Endothelial cell (in vitro differentiated cells): Measurements from ENCODE around the gene CFAP74. TPM values are rescaled to one million over a fixed set of nuclear protein-coding genes. Genes with fewer than 3 reads are reported as not detected.

Source experiments
- DNase-seq: peaks from one replicate; pipeline ENCODE4 v3.0.0; 2021; ENCODE audit warnings: low spot score
- H3K27ac Mint-ChIP-seq: one replicate; pipeline ENCODE4 v1.8.0; 2021; ENCODE audit warnings: mixed read lengths, inconsistent platforms; ENCODE audit not compliant: unreplicated experiment
- H3K27me3 Mint-ChIP-seq: one replicate; pipeline ENCODE4 v1.8.0; 2021; ENCODE audit warnings: mild to moderate bottlenecking, moderate library complexity, mixed read lengths, inconsistent platforms; ENCODE audit not compliant: unreplicated experiment
- H3K36me3 Mint-ChIP-seq: one replicate; pipeline ENCODE4 v1.8.0; 2021; ENCODE audit warnings: mild to moderate bottlenecking, low read depth, mixed read lengths, inconsistent platforms; ENCODE audit not compliant: unreplicated experiment
- H3K4me1 Mint-ChIP-seq: one replicate; pipeline ENCODE4 v1.8.0; 2021; ENCODE audit warnings: mild to moderate bottlenecking, mixed read lengths, inconsistent platforms; ENCODE audit not compliant: unreplicated experiment
- H3K4me3 Mint-ChIP-seq: one replicate; pipeline ENCODE4 v1.8.0; 2021; ENCODE audit warnings: mild to moderate bottlenecking, mixed read lengths, inconsistent platforms; ENCODE audit not compliant: unreplicated experiment
- H3K9me3 Mint-ChIP-seq: one replicate; pipeline ENCODE4 v1.8.0; 2021; ENCODE audit warnings: mixed read lengths, inconsistent platforms; ENCODE audit not compliant: unreplicated experiment
- total RNA-seq: library from RNA; stranded (reverse); fragmentation: NEBNext Ultra II Directional; extraction: Animal tissue kit (Norgen Biotek cat#: 25700); gene quantifications from one replicate; pipeline ENCODE4 v1.2.1, GENCODE V29; 2021; ENCODE audit not compliant: unreplicated experiment
- TF ChIP-seq, protein P1 (sequence below): fragments of 200-600 bp; sonication (generic); IDR thresholded peaks from one replicate; pipeline ENCODE4 v1.5.0; 2021; ENCODE audit warnings: antibody characterized with exemption; ENCODE audit not compliant: unreplicated experiment

CFAP74 gene
- total RNA-seq, 1 donor from 2014 or later = not detected

DNA sequence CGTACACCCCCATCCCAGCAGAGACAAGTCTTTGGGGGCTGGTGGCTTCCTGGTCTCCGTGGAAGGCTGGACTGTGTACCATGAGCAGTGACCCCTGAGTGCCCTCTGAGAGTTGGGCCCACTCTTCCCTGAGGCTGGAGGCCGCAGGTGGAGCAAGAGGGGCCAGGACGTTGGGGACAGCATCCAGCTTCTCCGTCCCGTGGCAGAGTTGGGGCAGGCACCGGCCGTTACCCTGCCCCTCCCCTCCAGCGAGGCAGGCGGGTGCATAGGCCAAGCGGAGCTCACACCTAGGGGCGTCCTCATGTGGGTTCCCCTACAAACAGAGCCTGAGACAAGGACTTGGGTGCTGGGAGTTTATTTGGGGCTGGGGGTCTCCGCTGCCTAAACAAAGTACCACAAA is 29.6 kb upstream of the CFAP74 start:
- TF ChIP-seq, protein P1, sequence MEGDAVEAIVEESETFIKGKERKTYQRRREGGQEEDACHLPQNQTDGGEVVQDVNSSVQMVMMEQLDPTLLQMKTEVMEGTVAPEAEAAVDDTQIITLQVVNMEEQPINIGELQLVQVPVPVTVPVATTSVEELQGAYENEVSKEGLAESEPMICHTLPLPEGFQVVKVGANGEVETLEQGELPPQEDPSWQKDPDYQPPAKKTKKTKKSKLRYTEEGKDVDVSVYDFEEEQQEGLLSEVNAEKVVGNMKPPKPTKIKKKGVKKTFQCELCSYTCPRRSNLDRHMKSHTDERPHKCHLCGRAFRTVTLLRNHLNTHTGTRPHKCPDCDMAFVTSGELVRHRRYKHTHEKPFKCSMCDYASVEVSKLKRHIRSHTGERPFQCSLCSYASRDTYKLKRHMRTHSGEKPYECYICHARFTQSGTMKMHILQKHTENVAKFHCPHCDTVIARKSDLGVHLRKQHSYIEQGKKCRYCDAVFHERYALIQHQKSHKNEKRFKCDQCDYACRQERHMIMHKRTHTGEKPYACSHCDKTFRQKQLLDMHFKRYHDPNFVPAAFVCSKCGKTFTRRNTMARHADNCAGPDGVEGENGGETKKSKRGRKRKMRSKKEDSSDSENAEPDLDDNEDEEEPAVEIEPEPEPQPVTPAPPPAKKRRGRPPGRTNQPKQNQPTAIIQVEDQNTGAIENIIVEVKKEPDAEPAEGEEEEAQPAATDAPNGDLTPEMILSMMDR = no peak
- no peak overlapping the region for H3K4me3 Mint-ChIP-seq
- no peaks in the 10 kb centered on the region for H3K9me3 Mint-ChIP-seq
- no peaks in the 10 kb centered on the region for H3K36me3 Mint-ChIP-seq
- no peak for DNase-seq
- no peaks in the 10 kb centered on the region for H3K4me1 Mint-ChIP-seq
- H3K27me3 Mint-ChIP-seq = peaks cover 6% of the 10 kb centered on the region
- no peak overlapping the region for H3K27ac Mint-ChIP-seq

DNA sequence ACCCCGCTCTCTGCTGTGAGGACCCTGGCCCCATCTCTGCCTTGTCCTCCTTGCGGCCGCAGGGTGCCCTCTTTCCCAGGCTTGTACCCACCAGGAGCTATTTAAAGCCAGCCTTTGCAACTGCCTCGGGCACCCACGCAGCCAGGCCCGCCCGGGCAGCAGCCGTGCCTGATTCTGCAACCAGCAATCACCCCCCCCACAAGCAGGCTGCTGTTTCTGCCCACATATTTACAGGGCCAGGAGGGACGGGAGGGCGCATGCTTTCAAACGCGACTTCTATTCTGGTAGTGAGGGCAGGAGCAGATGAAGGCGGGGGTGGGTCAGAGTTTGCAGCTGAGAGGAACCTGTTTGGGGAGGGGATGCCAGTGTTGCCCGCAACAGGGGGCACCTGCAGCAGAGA is 29.2 kb upstream of the CFAP74 start:
- Mint-ChIP-seq H3K27ac (no peak overlapping the region), H3K36me3 (no peaks in the 10 kb centered on the region), H3K27me3 (peaks cover 8% of the 10 kb centered on the region), H3K4me3 (no peak overlapping the region), H3K4me1 (no peaks in the 10 kb centered on the region), H3K9me3 (no peaks in the 10 kb centered on the region)
- TF ChIP-seq, protein P1 = no peak
- DNase-seq = no peak

DNA sequence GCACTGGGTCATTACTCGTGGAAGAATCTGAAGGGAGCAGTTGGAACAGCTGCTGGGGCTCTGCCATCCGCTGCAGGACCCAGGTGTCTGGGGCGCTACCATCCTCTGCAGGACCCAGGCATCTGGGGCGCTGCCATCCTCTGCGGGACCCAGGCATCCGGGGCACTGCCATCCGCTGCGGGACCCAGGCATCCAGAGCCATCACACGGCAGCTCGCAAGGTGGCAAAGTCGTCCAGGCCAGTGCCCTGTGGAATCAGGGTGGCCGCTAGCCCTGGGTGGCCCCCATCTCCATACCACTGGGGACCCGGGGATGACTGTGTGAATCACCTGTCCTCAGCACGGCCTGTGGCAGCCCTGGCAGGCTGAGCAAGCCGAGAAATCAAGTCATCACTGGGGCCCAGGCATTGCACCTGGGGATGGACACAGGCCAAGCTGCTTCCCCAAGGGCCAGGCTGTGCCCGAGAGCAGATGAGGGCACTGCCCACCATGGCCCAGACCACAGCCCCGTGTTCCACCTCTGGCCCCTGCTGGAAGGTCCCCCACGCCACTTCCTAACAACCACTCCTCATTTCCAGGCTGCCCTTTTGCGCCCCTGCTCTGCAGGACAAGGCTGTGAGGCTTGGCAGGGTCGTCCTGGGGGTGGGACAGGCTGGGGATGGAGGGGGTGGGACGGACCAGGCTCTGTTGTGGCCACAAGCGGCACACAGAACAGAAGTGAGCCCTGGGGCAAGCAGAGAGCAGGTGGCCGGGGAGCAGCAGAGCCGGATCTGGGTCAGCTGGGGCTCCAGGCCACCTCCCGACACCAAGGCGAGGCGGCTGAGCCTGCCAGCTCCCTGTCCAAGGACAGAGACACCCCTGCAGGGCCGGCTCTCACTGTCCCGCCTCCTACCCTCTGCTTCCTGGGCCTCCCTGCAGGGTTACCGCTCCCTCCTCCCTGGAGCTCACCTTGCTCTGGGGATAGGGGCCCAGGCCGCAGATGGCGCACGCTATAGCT is 28.3 kb upstream of the CFAP74 start:
- Mint-ChIP-seq H3K27ac (no peak overlapping the region), H3K9me3 (no peaks in the 10 kb centered on the region), H3K36me3 (no peaks in the 10 kb centered on the region), H3K4me1 (no peaks in the 10 kb centered on the region), H3K4me3 (no peak overlapping the region), H3K27me3 (peaks cover 6% of the 10 kb centered on the region)
- no peak for DNase-seq
- TF ChIP-seq, protein P1 = no peak

DNA sequence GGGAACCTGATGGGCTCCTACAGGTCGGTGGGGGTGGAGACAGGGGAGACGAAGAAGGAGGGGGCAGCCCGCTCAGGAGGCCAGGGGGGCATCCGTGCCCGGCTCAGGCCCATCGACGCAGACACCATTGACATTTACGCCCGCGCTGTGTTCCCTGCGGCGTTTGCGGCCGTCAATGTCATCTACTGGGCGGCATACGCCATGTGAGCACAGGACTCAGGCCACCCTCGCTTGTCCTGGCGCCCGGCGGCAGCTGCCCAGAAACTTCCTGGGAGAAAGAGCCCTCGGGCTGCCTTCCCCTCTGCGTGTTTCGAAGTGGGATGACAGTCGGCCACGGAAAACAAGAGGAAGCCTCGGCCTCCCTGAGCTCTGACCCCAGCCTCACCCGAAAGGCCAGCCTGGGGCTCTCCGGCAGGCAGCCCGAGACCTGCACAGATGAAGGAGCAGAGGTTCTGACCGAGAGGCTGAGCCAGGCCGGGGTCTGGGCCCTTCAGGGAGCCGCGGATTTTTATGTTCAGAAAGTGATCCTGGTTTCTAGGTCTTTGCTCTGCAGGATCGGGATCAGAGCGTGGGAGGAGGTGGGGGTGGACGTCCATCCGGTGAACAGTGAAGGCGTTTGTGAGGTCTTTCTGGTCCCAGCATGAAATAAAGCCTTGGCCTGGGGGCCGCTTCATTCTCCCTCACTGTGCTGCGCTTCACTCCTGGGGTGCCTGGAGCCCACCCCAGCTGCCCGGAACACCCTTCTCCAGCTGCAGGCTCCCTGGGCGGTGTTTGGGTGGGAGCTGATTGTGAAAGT is 26.7 kb upstream of the CFAP74 start:
- TF ChIP-seq, protein P1 = no peak
- H3K9me3 Mint-ChIP-seq = no peaks in the 10 kb centered on the region
- peaks cover 6% of the 10 kb centered on the region for H3K27me3 Mint-ChIP-seq
- no peaks in the 10 kb centered on the region for H3K4me1 Mint-ChIP-seq
- no peak overlapping the region for H3K4me3 Mint-ChIP-seq
- no peak for DNase-seq
- no peak overlapping the region for H3K27ac Mint-ChIP-seq
- no peaks in the 10 kb centered on the region for H3K36me3 Mint-ChIP-seq
